Neural progenitor cell (in vitro differentiated cells): ENCODE measurements around the gene MRC2.

Source experiments
- CTCF ChIP-seq: fragments of 200-600 bp; sonication (generic); IDR thresholded peaks from 2 replicates; pipeline ENCODE4 v1.5.1; 2017; ENCODE audit warnings: antibody characterized with exemption, mild to moderate bottlenecking
- EZH2 ChIP-seq: fragments of 200-600 bp; sonication (generic); IDR thresholded peaks from 2 replicates; pipeline ENCODE4 v1.6.1; 2017; ENCODE audit warnings: antibody characterized with exemption, mild to moderate bottlenecking, moderate library complexity
- EZH2phosphoT487 ChIP-seq: fragments of 200-600 bp; sonication (generic); IDR thresholded peaks from 2 replicates; pipeline ENCODE4 v1.6.1; 2017; ENCODE audit warnings: antibody characterized with exemption

- TF ChIP-seq EZH2phosphoT487 = no peak
- TF ChIP-seq CTCF = no peak
- no peak for TF ChIP-seq EZH2
These were observed 32.0 kb upstream of the MRC2 start for GRCh38 chr17:62595484-62595883.
